HG02678 (cell line): ENCODE measurements around the gene PDPK1.

Source experiments
- ATAC-seq: cut with Tn5 transposase; IDR thresholded peaks from one replicate; pipeline ENCODE4 v1.9.1; 2021; ENCODE audit warnings: mild to moderate bottlenecking, moderate library complexity; ENCODE audit not compliant: unreplicated experiment

The PDPK1 gene

DNA sequence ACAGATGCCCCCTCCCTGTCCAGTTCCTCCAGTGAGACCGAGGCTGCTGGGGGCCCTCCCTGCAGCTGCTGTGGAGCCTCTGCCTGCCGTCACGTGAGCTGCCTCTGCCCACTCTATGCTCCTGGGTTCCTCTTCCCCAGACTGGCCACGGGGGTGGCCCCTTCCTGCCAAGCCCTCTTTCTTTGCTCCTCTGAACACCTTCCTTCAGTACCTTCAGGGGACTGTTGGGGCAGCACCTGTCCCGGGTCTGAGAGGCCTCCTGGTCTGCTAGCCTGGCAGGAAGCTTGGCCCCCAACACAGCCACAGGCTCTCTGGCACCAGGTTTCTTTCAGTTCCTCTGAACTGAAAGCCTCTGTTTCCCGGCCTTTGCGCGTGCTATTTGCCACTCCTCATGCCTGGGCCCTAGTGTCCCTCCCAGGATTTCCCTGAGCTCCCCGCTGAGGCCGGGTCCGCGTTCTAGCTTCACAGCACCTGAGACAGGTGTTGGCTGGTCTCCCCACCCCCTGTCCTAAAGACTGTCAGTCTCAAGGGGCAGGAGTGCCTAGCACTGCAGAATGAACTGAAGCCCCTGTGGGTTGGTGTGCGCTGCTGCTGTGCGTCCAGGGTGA lies 30.7 kb upstream of the PDPK1 start:
- ATAC-seq: peak; percentile 62

DNA sequence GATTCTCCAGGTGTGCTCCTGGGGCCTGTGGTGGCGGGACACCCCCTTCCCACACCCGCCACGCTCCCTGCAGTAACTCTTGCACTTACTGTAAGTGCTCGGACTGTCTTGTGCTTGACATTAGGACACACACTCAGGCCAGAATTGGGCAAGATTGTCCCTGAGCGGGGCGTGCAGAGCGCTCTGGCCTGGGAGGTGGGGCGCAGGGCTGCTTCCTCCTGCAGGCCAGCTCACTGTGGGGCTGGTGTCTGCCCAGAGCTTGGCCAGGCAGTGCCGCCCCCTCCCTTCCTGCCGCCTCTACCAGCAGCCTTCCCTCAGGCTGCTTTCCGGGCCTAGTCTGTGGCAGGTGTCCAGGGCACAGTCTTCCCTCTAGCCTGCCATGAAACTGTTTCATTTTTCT lies 30.2 kb upstream of the PDPK1 start:
- ATAC-seq: peak; percentile 21

DNA sequence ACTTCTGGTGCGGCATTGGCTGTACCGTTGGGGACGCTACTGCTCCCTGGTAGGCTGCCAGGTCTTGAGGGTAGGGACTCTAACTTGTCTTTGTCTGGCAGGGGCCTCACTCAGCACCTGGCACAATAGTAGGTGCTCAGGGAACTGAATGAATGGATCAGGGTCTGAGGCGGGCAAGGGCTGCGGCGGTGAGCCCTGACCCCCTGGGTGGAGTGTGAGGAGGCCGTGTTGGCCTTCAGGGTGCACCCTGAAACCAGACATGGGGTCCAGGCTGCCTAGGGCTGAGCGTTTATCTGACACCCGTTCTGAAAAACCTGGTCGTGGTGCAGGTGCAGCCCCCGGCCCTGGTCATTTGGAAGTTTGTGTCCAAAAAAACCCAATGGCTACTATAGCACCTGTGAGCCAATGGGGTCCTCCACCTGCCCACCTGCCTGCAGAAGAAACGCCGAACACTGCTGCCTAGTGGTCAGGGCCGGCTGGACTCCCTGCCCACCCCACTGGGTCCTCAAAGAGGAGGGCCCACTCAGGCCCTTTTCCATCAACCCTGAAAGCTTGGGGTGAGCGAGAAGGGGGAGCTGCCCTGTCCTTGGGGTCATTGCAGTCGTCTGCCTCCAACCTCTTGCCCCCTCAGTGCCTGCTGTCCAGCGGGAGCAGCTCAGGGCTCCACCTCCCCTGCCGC lies 29.0 kb upstream of the PDPK1 start:
- ATAC-seq: no peak

DNA sequence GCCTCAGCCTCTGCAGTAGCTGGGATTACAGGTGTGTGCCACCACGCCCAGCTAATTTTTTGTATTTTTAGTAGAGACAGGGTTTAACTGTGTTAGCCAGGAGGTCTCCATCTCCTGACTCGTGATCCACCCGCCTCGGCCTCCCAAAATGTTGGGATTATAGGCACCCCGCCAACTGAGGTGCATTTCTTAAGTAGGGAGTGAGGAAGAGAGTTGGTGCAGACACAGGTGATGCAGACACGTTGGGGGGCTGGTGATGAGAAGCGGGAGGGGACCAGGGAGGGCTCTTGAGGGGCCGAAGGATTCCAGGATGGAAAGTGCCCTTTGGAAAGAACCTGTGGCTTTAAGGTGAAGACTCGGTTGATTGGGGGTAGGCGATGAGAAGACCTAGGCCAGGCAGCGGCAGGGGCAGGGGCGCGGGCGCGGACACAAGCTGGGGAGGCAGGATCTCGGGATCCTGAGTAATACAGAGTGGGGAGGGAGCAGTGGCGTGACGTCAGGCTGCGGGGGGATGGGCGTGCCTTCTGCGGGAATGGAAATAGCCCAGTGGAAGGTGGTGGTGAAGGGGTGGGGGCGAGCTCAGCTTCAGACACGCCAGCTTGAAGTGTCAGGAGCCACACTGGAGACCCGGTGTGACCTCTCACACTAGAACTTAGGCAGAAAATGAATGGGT lies 26.6 kb upstream of the PDPK1 start:
- ATAC-seq: no peak

DNA sequence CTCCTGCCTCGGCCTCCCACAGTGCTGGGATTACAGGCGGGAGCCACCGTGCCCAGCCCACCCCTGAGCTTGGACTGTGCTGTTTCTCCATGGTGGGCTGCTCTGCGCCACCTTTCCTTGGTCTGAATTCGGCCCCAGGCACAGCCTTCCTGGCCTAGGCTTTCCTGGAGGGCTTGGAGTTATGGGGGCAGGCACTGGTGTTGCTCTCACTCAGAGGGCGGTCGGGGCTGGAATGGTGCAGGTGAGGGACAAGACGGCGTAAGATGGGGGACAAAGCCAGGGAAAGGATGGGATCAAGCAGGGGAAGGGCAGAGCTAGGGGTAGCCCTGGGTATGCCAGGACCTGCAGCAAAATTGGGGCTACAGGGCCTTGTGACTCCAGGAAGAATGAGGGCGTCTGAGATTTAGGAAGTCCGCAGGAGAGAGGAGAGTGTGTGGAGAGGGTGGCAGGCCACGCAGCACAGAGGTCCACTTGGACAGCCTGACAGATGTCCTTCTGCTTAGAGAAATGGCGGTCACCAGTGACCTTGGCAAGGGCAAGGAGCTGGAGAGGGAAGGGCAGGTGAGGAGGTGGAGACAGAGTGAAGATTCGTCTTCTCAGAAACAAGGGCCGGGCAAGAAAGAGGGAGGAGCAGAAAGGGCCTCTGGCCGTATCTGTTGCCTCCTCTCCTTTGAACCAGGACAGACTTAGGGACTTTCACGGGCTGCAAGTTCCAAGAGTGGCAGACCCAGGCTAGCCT lies 25.7 kb upstream of the PDPK1 start:
- ATAC-seq: no peak

DNA sequence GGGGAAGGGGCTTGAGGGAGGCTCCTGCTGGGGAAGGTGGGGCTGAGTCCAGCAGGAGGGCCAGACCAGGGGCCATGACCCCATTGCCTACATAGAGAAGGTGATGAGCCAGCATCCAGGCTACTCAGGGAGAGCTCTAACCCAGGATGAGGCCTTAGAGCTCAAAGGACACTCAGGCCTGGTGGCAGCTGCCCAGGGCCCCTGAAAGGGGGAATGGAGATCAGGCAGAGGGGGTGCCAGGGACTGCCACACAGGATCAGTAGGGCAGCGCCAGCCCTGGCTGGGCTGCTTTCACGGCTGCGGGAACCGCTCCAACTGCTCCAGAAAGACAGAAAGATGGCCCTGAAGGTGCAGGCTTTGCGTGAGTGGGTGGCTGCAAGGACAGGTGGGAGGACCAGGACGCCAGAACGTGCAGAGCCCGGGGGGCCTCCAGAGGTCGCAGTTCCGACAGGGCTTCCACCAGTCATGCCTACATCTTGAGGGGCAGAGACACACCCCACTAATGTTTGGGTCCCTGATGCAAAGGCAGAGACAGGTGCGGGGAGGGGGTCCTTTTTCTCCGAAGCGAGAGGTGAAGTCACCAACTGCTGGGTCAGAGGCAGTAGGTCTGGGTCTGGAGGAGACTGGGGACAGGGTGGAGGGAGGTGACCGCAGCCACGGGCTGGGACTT lies 25.0 kb upstream of the PDPK1 start:
- peak; percentile 12 for ATAC-seq

DNA sequence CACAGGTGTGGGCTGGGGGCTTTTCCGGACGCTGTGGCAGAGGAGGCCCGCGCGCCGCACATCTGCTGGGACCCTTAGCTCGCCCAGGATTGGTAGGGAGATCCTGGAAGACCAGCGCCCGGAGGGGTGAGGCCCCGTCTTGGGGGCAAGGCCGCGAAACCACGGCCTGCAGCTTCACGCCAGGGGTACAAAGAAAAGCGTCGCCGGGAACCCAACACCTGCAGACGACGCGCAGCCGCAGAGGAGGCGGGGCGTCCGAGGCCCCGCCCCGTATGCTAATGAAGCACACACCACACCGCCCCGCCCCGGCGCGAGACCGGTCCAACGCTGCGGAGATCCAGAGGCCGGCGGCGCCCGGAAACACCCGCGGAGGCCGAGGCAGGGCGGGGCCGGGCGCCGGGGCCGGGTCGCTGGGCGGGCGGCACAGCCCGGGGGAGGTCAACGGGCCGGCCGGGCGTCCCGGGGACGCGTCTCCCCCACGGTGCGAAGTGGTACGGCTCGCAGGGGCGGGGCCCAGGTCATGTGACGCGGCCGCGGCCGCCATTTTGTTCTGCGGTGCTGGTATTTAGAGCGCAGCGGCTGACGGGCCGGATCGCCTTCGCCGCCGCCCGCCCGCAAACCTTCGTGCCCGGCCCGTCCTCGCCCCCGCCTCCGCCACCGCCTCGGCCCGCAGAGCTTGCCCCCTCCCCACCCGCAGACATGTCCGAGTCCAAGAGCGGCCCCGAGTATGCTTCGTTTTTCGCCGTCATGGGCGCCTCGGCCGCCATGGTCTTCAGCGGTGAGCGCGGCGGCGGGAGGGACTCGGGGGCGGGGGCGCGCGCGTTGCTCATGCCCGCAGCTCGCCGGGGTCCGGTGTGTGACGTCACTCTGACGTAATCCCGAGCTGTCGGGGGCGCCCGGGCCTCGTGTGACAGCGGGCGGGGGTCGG lies 24.2 kb upstream of the PDPK1 start, which contains the start of gene ATP6V0C:
TSS of gene ATP6V0C (plus strand) at position 548 of the 928 bp plus-strand sequence. CDS start at position 700, 152 bp downstream.
- peak; percentile 77 for ATAC-seq

DNA sequence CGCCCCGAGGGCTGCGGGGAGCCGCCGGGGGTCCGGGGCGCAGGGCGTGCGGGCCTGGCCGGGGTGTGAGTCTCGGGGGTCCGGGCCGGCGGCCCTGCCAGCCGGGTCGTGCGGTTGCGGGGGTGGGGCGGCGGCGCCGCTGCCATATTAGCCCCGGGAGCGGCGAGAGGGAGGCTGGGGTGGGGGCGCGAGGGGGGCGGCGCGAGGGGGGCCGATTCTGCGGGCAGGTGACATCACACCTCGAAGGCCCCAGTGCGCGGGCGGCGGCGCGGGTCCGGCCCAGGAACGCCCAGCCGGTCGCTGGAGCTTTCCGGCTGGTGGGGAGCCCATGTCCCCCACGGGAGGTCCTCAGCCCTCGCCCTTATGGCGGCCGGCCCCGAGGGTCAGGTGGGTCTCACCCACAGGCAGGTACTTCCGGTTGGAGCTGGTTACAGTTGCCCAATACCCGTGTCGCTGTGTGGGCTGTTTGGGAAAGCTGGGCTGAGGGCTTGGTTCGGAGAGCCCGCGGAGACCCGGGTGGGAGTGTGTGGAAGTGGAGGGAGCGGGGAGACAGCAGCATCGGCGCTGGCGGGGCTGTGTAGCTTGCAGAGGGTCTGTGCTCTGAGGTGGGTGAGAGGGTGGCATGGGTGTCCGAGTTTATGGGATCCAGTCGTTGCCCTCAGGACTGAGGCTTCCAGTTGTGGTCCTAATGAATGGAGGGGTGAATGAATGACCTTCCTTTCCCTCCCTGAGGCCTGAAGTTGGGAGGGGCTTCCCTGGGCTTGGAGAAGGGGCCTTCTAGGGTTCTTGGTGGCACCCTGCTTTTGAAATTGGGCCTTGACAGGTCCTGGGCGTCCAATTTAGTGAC lies 23.3 kb upstream of the PDPK1 start:
- no peak for ATAC-seq

DNA sequence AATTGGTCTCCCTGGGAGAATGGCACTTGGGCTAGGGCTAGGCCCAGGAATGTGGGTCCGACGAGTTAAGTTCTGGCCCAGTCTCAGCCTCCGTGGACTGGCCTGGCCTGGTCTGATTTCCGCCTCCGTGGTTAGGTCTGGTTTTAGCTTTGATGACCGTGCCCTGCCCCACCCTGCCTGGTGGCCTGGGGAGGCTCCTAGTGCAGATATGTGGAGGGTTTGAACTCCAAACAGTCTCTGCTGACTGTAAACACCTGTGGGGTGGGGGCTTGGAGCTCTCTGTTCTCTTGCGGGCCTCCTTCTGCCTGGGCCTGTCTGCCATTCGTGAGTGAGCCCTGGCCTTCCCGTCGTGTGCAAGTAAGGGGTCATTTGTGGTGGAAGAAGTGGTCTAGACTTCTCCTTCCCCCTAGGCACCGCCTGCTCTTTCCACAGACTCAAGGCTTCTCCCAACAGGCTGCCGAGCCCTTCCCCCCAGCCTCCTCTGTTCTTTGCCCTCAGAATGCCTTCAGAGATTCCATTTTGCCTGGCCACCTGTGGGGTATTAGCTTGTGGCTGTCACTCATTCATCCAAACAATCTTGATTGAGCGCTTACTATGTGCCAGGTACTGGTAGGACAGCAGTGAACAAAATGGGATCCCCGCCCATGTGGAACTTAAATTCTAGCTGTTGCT lies 22.5 kb upstream of the PDPK1 start:
- no peak for ATAC-seq

DNA sequence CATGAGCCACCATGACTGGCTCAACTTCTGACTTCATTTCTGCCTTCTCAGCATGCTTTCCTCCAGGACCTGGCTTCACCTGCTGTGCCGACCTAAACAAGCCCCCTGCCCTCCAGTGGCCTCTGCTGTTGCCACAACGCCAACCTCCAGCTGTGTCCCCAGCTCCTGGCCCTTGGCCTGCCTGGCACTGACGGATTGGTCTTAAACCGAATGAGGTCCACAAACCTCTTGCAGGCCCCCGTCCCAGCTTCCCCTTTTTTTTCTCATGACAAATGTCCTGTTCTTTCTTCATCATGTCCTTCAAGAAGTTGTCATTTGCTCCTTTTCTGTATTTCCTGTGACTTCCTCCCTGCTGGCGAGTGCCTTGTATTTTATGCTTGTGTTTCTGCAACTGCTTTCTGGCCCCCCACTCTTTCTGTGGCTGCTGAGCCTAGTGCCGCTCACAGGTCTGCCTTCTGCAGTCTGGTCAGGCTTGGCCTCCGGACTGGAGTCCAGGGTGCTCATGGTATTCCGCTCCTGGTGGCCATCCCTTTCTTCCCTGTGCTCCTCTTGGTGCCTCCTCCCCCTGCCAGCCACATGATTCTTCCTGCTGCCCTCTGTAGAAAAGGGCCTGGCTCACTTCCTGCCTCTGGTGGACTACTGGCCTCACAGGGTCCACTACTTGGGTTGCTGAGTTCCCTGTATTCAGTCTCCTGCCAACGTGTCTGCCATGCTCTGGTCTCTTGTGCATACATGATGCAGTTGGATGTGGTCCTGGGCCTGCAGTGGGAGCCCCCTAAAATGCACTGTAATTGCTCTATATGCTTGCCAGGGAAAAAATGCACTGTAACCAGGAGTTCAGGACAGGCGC lies 21.2 kb upstream of the PDPK1 start:
- no peak for ATAC-seq

DNA sequence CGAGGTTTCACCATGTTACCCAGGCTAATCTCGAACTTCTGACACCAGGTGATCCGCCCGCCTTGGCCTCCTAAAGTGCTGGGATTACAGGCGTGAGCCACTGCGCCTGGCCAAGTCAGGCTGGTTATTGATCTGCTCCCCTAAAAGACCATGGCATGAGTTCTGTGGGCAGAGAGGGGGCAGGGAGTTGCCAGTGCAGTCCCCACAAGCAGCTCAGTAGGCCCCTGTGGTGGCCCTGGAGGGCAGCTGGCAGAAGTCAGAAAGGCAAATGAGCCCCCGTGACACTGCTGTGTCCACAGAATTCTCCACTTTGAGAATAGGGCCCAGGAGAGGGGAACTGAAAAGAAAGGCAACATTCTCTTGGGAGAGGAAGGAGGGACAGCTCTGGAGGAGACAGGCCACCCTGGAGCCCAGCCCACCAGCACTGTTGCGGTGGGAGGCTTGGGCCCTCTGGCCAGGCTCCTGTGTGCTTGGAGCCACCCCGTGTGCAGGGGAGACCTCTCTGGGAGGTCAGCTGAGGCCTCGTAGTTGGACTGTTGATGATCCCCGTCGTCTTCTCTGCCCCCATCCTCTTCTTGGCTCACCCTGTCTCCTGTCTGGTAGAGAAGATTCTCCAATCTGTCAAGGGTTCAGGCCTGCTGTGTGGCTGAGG lies 19.7 kb upstream of the PDPK1 start:
- no peak for ATAC-seq

DNA sequence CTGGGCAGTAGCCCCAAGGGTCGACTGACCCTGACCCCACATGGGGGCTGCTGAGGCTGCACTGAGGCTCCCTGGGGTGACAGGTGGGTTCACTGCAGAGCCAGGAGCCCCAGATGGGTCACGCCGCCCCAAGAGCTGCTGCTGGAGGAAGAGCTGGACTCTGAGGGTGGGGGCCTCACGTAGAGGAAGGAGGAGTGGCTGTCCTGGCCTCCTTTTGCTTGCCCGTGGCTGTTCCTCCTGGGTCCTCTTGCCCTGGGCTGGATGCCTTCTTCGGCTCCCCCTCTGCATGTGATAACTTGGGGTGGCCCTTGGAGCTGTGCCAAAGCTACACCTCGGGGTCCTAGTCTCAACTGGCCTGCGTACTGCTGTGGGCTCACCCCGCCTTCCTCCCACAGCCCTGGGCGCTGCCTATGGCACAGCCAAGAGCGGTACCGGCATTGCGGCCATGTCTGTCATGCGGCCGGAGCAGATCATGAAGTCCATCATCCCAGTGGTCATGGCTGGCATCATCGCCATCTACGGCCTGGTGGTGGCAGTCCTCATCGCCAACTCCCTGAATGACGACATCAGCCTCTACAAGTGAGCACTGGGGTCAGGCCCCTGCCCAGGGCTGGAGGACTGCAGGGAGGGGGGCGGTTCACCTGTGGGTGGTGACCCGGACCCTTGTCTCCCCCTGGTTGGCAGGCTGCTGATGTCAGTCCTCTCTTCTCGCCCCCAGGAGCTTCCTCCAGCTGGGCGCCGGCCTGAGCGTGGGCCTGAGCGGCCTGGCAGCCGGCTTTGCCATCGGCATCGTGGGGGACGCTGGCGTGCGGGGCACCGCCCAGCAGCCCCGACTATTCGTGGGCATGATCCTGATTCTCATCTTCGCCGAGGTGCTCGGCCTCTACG lies 18.8 kb upstream of the PDPK1 start:
- ATAC-seq: no peak

DNA sequence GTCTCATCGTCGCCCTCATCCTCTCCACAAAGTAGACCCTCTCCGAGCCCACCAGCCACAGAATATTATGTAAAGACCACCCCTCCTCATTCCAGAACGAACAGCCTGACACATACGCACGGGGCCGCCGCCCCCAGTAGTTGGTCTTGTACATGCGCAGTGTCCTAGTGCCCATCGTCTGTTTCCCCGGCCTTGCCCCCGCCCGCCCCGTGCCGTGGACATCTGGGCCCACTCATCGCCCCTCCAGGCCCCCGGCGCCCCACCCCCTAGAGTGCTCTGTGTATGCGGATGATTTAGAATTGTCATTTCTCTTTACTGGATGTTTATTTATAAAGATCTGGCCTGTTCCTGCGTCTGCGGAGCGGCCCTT lies 18.1 kb upstream of the PDPK1 start:
- ATAC-seq: no peak

DNA sequence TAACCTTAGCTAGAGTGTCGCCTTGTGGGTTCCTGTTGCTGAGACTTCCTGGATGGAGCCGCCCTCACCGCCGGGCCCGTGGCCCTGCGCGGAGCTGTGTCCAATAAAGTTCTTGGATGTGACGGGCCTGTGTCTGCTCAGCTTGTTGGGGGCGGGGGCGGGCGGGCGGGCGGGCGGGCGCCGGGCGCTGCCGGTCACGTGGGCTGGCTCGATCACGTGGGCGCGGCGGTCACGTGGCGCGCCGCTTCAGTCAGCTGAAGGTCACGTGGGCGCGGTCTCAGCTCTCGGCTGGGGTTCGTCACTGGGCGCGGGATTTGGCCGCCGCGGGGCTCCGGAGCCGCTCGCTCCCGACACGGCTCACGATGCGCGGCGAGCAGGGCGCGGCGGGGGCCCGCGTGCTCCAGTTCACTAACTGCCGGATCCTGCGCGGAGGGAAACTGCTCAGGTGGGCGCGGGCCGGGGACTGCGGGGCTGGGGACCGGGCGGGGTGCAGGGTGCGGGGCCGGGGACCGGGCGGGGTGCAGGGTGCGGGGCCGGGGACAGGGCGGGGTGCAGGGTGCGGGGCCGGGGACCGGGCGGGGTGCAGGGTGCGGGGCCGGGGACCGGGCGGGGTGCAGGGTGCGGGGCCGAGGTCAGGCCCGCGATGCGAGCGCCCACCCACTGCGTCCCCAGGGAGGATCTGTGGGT lies 17.6 kb upstream of the PDPK1 start, which contains the start of gene AMDHD2:
TSS of gene AMDHD2 (plus strand) at position 275 of the 687 bp plus-strand sequence. CDS start at position 363, 88 bp downstream.
- ATAC-seq: peak; percentile 52

DNA sequence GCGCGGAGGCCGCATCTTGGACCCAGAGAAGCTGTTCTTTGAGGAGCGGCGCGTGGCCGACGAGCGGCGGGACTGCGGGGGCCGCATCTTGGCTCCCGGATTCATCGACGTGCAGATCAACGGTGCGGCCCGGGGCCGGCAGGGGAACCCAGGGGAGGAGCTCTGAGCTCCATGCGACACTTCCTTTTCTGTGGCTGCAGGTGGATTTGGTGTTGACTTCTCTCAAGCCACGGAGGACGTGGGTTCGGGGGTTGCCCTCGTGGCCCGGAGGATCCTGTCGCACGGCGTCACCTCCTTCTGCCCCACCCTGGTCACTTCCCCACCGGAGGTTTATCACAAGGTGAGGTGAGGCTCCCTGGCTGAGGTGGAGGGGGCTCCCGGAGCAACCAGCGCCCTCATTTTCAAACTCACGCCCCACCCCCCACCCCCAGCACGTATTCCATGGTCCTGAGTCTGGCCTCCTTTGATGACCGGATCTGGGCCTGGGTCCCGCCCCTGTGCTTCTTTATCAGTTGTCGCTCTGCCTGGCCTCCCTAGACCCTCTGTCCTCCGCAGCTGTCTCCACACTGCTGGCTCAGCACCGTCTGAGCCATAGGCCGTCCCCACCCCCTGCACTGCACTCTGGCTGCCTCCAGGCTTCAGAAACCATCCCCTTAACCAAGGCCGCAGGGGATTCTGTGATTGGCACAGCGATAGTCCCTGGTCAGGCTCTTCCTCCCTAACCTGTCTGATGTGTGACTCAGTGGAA lies 16.9 kb upstream of the PDPK1 start:
- peak; percentile 34 for ATAC-seq
